GM12864 (cell line): ENCODE data around the gene PGF.

Experiments used
- DNase-seq: peaks from one replicate; pipeline ENCODE4 v3.0.0-alpha.2; 2011; ENCODE audit warnings: low read depth
- H3K4me3 ChIP-seq: 2 replicates; pipeline ENCODE4 v1.5.1; 2011; ENCODE audit warnings: mild to moderate bottlenecking, low read depth, low read length, control low read depth
- CTCF ChIP-seq: IDR thresholded peaks from 2 replicates; pipeline ENCODE4 v1.5.1; 2011; ENCODE audit warnings: low read depth, mild to moderate bottlenecking, moderate library complexity, low read length, control low read depth, inconsistent platforms; ENCODE audit errors: missing control alignments

Gene PGF

GRCh38 chr14:74909501-74909900 lies 45.9 kb downstream of the PGF start:
- DNase-seq: no peak
- H3K4me3 ChIP-seq: no peak overlapping the region
- no peak for TF ChIP-seq CTCF

GRCh38 chr14:74908861-74909341 lies 46.5 kb downstream of the PGF start:
- no peak for DNase-seq
- TF ChIP-seq CTCF: no peak
- no peak overlapping the region for H3K4me3 ChIP-seq

GRCh38 chr14:74907744-74908143 lies 47.7 kb downstream of the PGF start:
- H3K4me3 ChIP-seq: no peak overlapping the region
- no peak for DNase-seq
- no peak for TF ChIP-seq CTCF

GRCh38 chr14:74906925-74907521 lies 48.4 kb downstream of the PGF start:
- no peak for DNase-seq
- TF ChIP-seq CTCF: peak; percentile 58
- no peak overlapping the region for H3K4me3 ChIP-seq

GRCh38 chr14:74905595-74906142 lies 49.7 kb downstream of the PGF start:
- no peak for DNase-seq
- TF ChIP-seq CTCF: peak; percentile 95
- H3K4me3 ChIP-seq: no peak overlapping the region

GRCh38 chr14:74904635-74905503 lies 50.5 kb downstream of the PGF start:
- no peak for DNase-seq
- no peak overlapping the region for H3K4me3 ChIP-seq
- no peak for TF ChIP-seq CTCF
